ENCODE results near the gene CDYL2. TPM values are rescaled to one million over a fixed set of nuclear protein-coding genes. Genes with fewer than 3 reads are reported as not detected.

CDYL2 gene
- total RNA-seq, 4 donors from 2014 or later, result 0.80 to 2.8 (median 1.8) TPM

- Histone ChIP-seq H3K4me1 (no peaks in the 10 kb centered on the region), H3K4me3 (no peak overlapping the region), H3K9me3 (no peaks in the 10 kb centered on the region), H3K36me3 (no peaks in the 10 kb centered on the region), H3K27me3 (no peaks in the 10 kb centered on the region), H3K27ac (no peak overlapping the region)
- DNase-seq (no peak), ATAC-seq (no peak)
- TF ChIP-seq, protein P1, sequence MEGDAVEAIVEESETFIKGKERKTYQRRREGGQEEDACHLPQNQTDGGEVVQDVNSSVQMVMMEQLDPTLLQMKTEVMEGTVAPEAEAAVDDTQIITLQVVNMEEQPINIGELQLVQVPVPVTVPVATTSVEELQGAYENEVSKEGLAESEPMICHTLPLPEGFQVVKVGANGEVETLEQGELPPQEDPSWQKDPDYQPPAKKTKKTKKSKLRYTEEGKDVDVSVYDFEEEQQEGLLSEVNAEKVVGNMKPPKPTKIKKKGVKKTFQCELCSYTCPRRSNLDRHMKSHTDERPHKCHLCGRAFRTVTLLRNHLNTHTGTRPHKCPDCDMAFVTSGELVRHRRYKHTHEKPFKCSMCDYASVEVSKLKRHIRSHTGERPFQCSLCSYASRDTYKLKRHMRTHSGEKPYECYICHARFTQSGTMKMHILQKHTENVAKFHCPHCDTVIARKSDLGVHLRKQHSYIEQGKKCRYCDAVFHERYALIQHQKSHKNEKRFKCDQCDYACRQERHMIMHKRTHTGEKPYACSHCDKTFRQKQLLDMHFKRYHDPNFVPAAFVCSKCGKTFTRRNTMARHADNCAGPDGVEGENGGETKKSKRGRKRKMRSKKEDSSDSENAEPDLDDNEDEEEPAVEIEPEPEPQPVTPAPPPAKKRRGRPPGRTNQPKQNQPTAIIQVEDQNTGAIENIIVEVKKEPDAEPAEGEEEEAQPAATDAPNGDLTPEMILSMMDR (IDR thresholded peaks at IDR 0.05 in 4 of 5, conservative IDR thresholded peaks at IDR 0.05 in 1 of 5), result no peak
- TF ChIP-seq POLR2A (IDR thresholded peaks at IDR 0.05), result no peak
- intact Hi-C loops (cut with DNase I; ENCODE audit: low total_unique reads) (no loop called here), in situ Hi-C loops (cut with MboI; ENCODE audit: low sequenced_read_pairs in 4 of 4) (no loop called here)
Observed at GRCh38 chr16:80586476-80586875, 217.9 kb downstream of the CDYL2 start.

GRCh38 chr16:80585764-80586163 lies 218.6 kb downstream of the CDYL2 start:
- Histone ChIP-seq H3K36me3 (no peaks in the 10 kb centered on the region), H3K27me3 (no peaks in the 10 kb centered on the region), H3K9me3 (no peaks in the 10 kb centered on the region), H3K27ac (no peak overlapping the region), H3K4me3 (no peak overlapping the region), H3K4me1 (no peaks in the 10 kb centered on the region)
- in situ Hi-C loops (cut with MboI; ENCODE audit: low sequenced_read_pairs in 4 of 4), result no loop called here
- intact Hi-C loops (cut with DNase I; ENCODE audit: low total_unique reads), result no loop called here
- no peak for TF ChIP-seq POLR2A (IDR thresholded peaks at IDR 0.05)
- TF ChIP-seq, protein P1 (IDR thresholded peaks at IDR 0.05 in 4 of 5, conservative IDR thresholded peaks at IDR 0.05 in 1 of 5), result no peak
- ATAC-seq (no peak), DNase-seq (no peak)

- Histone ChIP-seq H3K4me1 (no peaks in the 10 kb centered on the region), H3K36me3 (no peaks in the 10 kb centered on the region), H3K9me3 (no peaks in the 10 kb centered on the region), H3K27ac (no peak overlapping the region), H3K4me3 (no peak overlapping the region), H3K27me3 (no peaks in the 10 kb centered on the region)
- no peak for ATAC-seq
- intact Hi-C loops (cut with DNase I; ENCODE audit: low total_unique reads) (no loop called here), in situ Hi-C loops (cut with MboI; ENCODE audit: low sequenced_read_pairs in 4 of 4) (no loop called here)
- TF ChIP-seq, protein P1 (IDR thresholded peaks at IDR 0.05 in 4 of 5, conservative IDR thresholded peaks at IDR 0.05 in 1 of 5), result no peak
- no peak for TF ChIP-seq POLR2A (IDR thresholded peaks at IDR 0.05)
- peak; percentile 7 to 16 for DNase-seq
Observed at GRCh38 chr16:80583466-80583865, 220.9 kb downstream of the CDYL2 start.

GRCh38 chr16:80580109-80580832 lies 224.1 kb downstream of the CDYL2 start:
- Histone ChIP-seq H3K4me1 (no peaks in the 10 kb centered on the region), H3K4me3 (no peak overlapping the region), H3K36me3 (no peaks in the 10 kb centered on the region), H3K27me3 (no peaks in the 10 kb centered on the region), H3K27ac (no peak overlapping the region), H3K9me3 (no peaks in the 10 kb centered on the region)
- in situ Hi-C loops (cut with MboI; ENCODE audit: low sequenced_read_pairs in 4 of 4) (no loop called here), intact Hi-C loops (cut with DNase I; ENCODE audit: low total_unique reads) (no loop called here)
- TF ChIP-seq, protein P1 (IDR thresholded peaks at IDR 0.05 in 4 of 5, conservative IDR thresholded peaks at IDR 0.05 in 1 of 5), result no peak
- TF ChIP-seq POLR2A (IDR thresholded peaks at IDR 0.05), result no peak
- ATAC-seq, result no peak
- DNase-seq, result no peak
